Keratinocyte (primary cell): ENCODE results near the gene TMPRSS3. TPM values are rescaled to one million over a fixed set of nuclear protein-coding genes. Genes with fewer than 3 reads are reported as not detected.

Experiments
- DNase-seq: peaks from one replicate; pipeline ENCODE4 v3.0.0-alpha.2; 2011; ENCODE audit warnings: low read depth, missing footprints, low spot score
- FAIRE-seq: peaks from 2 replicates; lab custom pipeline; 2011; peaks lifted over from hg19 to GRCh38; lab: Jason Lieb, UNC
- H2AFZ ChIP-seq: 2 replicates; pipeline ENCODE4 v1.6.0; 2012; ENCODE audit warnings: low read length, control low read depth, inconsistent platforms; ENCODE audit not compliant: control insufficient read depth
- H3K27ac ChIP-seq: 2 replicates; pipeline ENCODE4 v1.5.1; 2011; ENCODE audit warnings: low read length; ENCODE audit not compliant: control insufficient read depth, insufficient read depth
- H3K27me3 ChIP-seq: 3 replicates; pipeline ENCODE4 v1.6.0; 2011; ENCODE audit warnings: low read length; ENCODE audit not compliant: control insufficient read depth, insufficient read depth; ENCODE audit errors: extremely low read depth
- H3K36me3 ChIP-seq, 2 experiments: 2 replicates in 1 of 2; 3 replicates in 1 of 2; pipeline ENCODE4 v1.5.1; 2011; ENCODE audit warnings: low read length in 2 of 2, mild to moderate bottlenecking in 1 of 2; ENCODE audit not compliant: control insufficient read depth in 2 of 2, insufficient read depth in 2 of 2; ENCODE audit errors: extremely low read depth in 1 of 2
- H3K4me1 ChIP-seq: 3 replicates; pipeline ENCODE4 v1.5.1; 2011; ENCODE audit warnings: low read length; ENCODE audit not compliant: control insufficient read depth, insufficient read depth; ENCODE audit errors: extremely low read depth
- H3K4me2 ChIP-seq: 3 replicates; pipeline ENCODE4 v1.6.0; 2011; ENCODE audit warnings: low read depth, low read length; ENCODE audit not compliant: control insufficient read depth, insufficient read depth; ENCODE audit errors: extremely low read depth
- H3K4me3 ChIP-seq, 3 experiments: fragments of 200-600 bp in 1 of 3; sonication (generic) in 1 of 3; 2 replicates in 2 of 3; 3 replicates in 1 of 3; pipeline ENCODE4 v1.5.1; 2011 to 2016; ENCODE audit warnings: low read length in 3 of 3, mild to moderate bottlenecking in 3 of 3, control low read depth in 2 of 3, inconsistent platforms in 1 of 3, low read depth in 1 of 3, mixed read lengths in 1 of 3, mixed run types in 1 of 3, moderate library complexity in 1 of 3; ENCODE audit not compliant: control insufficient read depth in 2 of 3, insufficient read depth in 2 of 3; ENCODE audit errors: extremely low read depth in 1 of 3
- H3K79me2 ChIP-seq: 2 replicates; pipeline ENCODE4 v1.6.0; 2012; ENCODE audit warnings: low read length; ENCODE audit not compliant: control insufficient read depth, insufficient read depth
- H3K9ac ChIP-seq: 3 replicates; pipeline ENCODE4 v1.6.0; 2011; ENCODE audit warnings: low read length; ENCODE audit not compliant: control insufficient read depth, insufficient read depth; ENCODE audit errors: extremely low read depth
- H3K9me1 ChIP-seq: 3 replicates; pipeline ENCODE4 v1.6.0; 2011; ENCODE audit warnings: low read length; ENCODE audit not compliant: control insufficient read depth, insufficient read depth; ENCODE audit errors: extremely low read depth
- H3K9me3 ChIP-seq: 2 replicates; pipeline ENCODE4 v1.5.1; 2012; ENCODE audit warnings: low read depth, low read length; ENCODE audit not compliant: control insufficient read depth
- H4K20me1 ChIP-seq: 3 replicates; pipeline ENCODE4 v1.6.0; 2011; ENCODE audit warnings: low read length; ENCODE audit not compliant: control insufficient read depth, insufficient read depth; ENCODE audit errors: extremely low read depth
- CTCF ChIP-seq, 3 experiments: IDR thresholded peaks in 1 of 3; conservative IDR thresholded peaks in 1 of 3; optimal IDR thresholded peaks in 1 of 3; 2 replicates in 2 of 3; 3 replicates in 1 of 3; pipeline versions ENCODE3 to v1.5.1; 2011; ENCODE audit warnings: low read length in 3 of 3, mild to moderate bottlenecking in 3 of 3, moderate library complexity in 2 of 3, control low read depth in 1 of 3, inconsistent platforms in 1 of 3; ENCODE audit not compliant: insufficient read depth in 2 of 3; ENCODE audit errors: extremely low read depth in 1 of 3
- EZH2 ChIP-seq: IDR thresholded peaks from one replicate; pipeline ENCODE4 v1.6.1; 2012; ENCODE audit warnings: inconsistent platforms, mild to moderate bottlenecking, low read length, moderate library complexity
- dilution Hi-C: fragments of 300-500 bp; cut with MboI; formaldehyde crosslinking; loops from one replicate; pipeline ENCODE4 v1.7.0; 2020; ENCODE audit warnings: low sequenced_read_pairs; ENCODE audit not compliant: extremely low pct_ligation_motif_present
- polyA plus RNA-seq, 5 experiments: library from polyadenylated mRNA; depleted of rRNA in 3 of 5; stranded (reverse) in 3 of 5; stranded (forward) in 1 of 5; unstranded in 1 of 5; fragments of >200 nt; gene quantifications; 1 replicate in 1 of 5; 2 replicates in 3 of 5; 3 replicates in 1 of 5; pipeline versions ENCODE4 v1.2.1 to v1.2.3, GENCODE V29; 2011 to 2012; ENCODE audit warnings: missing spikeins in 2 of 5, low read depth in 1 of 5, low replicate concordance in 1 of 5

The TMPRSS3 gene
- polyA plus RNA-seq, 1 donor (not counting 4 experiments of a cell fraction or from before 2014, with no cell fraction given) = not detected

GRCh38 chr21:42349420-42350317 is 46.2 kb downstream of the TMPRSS3 start:
- dilution Hi-C loops = loop anchor here (10.0 kb wide), 1 partner anchor 75 kb away; no protein-coding TSS in a partner anchor
- Histone ChIP-seq H3K4me3 (no peak overlapping the region), H3K27ac (no peak overlapping the region), H4K20me1 (no peaks in the 10 kb centered on the region), H3K9me3 (no peaks in the 10 kb centered on the region), H3K27me3 (no peaks in the 10 kb centered on the region), H3K79me2 (no peaks in the 10 kb centered on the region), H3K9me1 (no peaks in the 10 kb centered on the region), H3K36me3 (no peaks in the 10 kb centered on the region), H3K4me2 (no peak overlapping the region), H3K9ac (no peak overlapping the region), H3K4me1 (no peaks in the 10 kb centered on the region), H2AFZ (no peak overlapping the region)
- DNase-seq (no peak), FAIRE-seq (no peak)
- TF ChIP-seq CTCF (optimal IDR thresholded peaks at IDR 0.05 in 1 of 3, IDR thresholded peaks at IDR 0.05 in 1 of 3, conservative IDR thresholded peaks at IDR 0.05 in 1 of 3; ENCODE audit: extremely low read depth in 1 of 3, insufficient read depth in 2 of 3, low read length in 3 of 3) (no peak), EZH2 (no peak)

- Histone ChIP-seq H3K4me3 (no peak overlapping the region), H3K9me3 (no peaks in the 10 kb centered on the region), H3K4me2 (no peak overlapping the region), H3K9me1 (no peaks in the 10 kb centered on the region), H3K27ac (no peak overlapping the region), H4K20me1 (no peaks in the 10 kb centered on the region), H2AFZ (no peak overlapping the region), H3K27me3 (no peaks in the 10 kb centered on the region), H3K9ac (no peak overlapping the region), H3K4me1 (no peaks in the 10 kb centered on the region), H3K79me2 (no peaks in the 10 kb centered on the region), H3K36me3 (no peaks in the 10 kb centered on the region)
- DNase-seq = no peak
- dilution Hi-C loops = loop anchor here (10.0 kb wide), 1 partner anchor 76 kb away; no protein-coding TSS in a partner anchor
- TF ChIP-seq CTCF (optimal IDR thresholded peaks at IDR 0.05 in 1 of 3, IDR thresholded peaks at IDR 0.05 in 1 of 3, conservative IDR thresholded peaks at IDR 0.05 in 1 of 3; ENCODE audit: extremely low read depth in 1 of 3, insufficient read depth in 2 of 3, low read length in 3 of 3) (no peak), EZH2 (no peak)
- FAIRE-seq = no peak
Measured at GRCh38 chr21:42348762-42349161, 47.1 kb downstream of the TMPRSS3 start.
